ENCODE data around the gene MGMT. TPM values are rescaled to one million over a fixed set of nuclear protein-coding genes. Genes with fewer than 3 reads are reported as not detected.

MGMT gene
- total RNA-seq, 2 donors from 2014 or later, result 15.3 to 16.1 TPM

DNA sequence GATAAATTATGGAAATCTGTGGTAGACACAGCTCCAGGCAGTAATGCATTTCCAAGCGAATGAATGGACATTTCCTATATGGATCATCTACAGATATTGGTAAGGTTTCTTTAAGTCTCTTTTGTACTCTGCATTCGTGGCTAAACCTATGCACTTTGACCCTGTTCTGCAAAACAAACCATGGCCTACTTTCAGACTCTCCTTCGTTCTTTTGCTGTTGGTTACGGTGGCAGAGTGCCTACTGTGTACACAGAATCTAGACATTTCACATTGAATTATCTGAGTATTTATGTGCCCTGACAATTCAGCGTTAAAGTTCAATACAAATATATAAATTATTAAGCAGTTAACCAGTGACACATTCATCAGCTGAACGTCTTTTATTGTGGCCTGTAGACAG lies 93.3 kb downstream of the MGMT start:
- ATAC-seq (no peak), DNase-seq (no peak)
- intact Hi-C loops (cut with DNase I, micrococcal nuclease), result no loop called here

DNA sequence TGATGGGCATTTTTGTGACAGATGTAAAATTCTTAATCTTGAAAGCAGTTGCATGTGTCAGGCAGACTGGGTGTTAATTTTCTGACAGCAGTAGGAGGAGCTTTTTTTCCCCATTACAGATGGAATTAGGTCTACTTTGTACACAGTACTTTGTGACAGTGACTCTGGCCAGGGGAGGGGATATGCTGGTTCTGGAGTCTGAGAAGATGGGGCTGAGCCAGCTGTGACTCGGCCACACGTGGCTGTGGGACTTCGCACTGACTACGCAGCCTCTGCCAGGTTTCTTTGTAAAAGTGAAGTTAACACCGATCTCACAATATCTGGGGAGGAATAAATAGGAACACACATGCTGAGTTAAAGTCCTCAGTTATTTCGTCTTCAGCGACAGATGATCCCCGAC lies 95.4 kb downstream of the MGMT start:
- intact Hi-C loops (cut with DNase I, micrococcal nuclease), result no loop called here
- no peak for ATAC-seq
- DNase-seq, result no peak

DNA sequence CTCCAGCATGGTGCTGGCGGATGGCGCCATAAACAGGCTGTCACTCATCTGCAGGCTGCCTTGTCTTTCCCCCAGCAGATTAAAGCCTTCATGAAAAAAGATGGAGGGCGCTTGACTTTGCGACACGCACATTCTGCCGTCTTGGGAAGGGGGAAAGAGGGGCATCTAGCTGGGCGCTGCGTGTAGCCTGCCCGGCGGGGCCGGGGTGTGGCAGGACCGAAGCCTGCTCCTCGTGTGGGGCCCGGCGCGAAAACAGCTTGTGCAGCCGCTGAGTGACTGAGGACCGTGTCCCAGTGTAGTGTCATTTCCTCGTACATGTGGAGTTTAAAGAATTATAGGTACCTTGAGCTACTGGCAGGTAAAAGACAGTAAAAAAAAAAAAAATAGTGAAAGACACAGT lies 97.9 kb downstream of the MGMT start:
- intact Hi-C loops (cut with DNase I, micrococcal nuclease), result no loop called here
- ATAC-seq (no peak), DNase-seq (no peak)

DNA sequence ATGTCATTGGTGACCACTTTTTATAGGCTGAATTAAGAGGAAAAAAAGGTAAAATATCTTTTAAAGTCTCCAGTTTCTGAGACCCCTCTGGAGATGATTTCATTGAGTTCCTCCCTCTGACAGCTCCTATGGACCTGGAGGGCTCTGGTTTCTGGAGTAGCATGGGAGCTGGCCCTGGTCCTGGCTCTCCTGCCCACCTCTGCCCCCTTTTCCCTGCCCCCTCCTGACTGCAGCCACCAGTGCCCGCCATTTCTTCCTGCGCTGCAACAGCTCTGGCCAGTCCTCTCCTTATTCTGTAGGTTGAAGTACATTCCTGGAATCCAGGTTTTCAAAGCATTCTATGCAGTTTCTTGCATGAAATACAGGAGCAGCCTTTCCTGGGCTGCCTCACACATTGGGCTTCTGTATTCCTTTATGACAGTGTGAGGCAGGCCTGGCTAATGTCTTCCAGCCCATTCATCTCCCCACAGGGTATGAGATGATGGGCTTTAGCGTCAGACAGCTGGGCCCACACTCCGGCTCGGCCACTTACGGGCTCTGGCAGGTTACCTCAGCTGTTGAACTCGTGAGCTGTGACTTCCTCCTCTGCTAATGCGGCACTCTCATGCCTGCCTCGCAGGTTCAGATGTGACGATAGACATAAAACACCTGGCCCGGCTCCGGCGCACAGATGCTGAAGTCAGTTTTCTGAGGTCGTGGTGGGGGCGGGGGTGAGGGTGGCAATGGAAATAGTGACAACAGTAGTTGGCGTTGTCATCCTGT lies 101.7 kb downstream of the MGMT start:
- ATAC-seq, result no peak
- intact Hi-C loops (cut with DNase I, micrococcal nuclease), result no loop called here

DNA sequence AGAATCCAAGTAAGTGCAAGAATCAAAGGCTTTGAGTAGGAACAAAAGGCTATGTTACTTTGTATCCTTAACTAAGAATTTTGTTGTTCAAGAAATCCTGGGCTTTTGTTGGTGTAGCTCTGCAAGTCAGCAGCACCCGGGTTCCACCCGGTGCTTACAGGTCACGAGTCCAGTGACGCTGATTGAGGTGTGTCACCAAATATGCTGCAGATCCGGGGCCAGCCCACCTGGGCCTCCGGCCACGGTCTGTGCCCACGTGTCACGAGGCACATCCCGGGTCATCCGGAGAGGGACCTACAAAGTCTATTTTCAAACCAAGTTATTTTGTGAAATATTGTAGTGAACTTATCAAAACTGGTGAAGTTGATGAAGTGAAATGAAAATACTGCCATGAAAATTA lies 103.1 kb downstream of the MGMT start:
- ATAC-seq, result no peak
- intact Hi-C loops (cut with DNase I, micrococcal nuclease), result no loop called here
- DNase-seq, result no peak

More for the DNA sequence above, 101.7 kb downstream of the MGMT start:
- no peak for DNase-seq

DNA sequence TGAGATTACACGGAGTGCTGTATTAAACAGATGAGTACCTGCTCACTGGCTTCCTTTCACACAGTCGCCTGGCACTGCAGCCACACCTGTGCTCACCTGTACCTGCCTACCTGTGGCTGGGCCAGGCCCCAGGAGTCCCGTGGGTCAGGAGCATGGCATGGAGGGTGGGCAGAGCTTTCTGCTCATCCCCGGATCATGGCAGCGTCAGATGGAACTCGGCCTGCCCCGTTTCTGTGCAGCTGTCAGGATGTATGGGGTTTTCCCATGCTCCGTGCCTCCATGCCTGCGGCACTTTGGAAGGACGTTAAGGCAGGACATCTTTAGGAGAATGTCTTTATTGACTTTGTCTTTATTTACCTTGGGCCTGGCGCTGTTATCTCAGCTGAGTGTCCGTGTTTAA lies 112.2 kb downstream of the MGMT start:
- DNase-seq (no peak), ATAC-seq (no peak)
- intact Hi-C loops (cut with DNase I, micrococcal nuclease), result no loop called here

DNA sequence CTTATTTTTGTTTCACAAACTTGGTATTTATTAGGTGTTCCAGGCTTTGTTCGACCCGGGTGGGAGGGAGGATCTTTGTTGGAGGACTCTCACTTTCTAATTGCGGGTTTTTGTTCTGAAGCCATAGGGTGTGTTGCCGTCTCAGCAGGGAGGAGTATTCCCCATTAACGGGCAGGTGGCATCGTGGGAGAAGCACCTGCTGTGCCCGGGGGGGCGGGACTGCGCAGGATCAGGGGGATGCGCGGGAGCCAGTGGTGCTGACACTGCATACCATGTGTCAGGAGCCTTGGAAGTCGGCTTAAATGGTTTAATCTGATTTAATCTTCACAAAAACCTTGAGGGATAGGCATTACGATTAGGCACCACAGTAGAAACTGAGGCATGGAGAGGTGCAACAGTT lies 113.0 kb downstream of the MGMT start:
- no peak for ATAC-seq
- intact Hi-C loops (cut with DNase I, micrococcal nuclease), result no loop called here
- no peak for DNase-seq

DNA sequence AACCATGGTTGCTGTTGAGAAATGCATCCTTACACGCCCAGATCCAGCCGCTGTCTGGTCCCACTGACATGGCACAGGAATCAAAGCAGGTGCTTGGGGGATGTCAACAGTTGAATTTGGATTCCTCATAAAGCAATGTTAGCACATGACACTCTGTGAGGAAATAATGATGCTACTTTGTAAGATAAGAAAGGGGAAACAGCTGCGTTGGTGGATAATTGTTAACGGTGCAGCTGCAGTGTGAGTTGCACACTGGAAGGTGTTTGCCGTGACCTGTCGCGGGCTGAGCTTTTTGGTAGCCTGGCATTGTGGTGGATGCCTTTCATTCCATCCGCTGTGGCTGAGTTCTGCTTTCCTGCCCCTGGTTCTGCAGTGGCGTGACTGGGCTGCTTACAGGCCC lies 113.9 kb downstream of the MGMT start:
- ATAC-seq (no peak), DNase-seq (no peak)
- intact Hi-C loops (cut with DNase I, micrococcal nuclease), result no loop called here

DNA sequence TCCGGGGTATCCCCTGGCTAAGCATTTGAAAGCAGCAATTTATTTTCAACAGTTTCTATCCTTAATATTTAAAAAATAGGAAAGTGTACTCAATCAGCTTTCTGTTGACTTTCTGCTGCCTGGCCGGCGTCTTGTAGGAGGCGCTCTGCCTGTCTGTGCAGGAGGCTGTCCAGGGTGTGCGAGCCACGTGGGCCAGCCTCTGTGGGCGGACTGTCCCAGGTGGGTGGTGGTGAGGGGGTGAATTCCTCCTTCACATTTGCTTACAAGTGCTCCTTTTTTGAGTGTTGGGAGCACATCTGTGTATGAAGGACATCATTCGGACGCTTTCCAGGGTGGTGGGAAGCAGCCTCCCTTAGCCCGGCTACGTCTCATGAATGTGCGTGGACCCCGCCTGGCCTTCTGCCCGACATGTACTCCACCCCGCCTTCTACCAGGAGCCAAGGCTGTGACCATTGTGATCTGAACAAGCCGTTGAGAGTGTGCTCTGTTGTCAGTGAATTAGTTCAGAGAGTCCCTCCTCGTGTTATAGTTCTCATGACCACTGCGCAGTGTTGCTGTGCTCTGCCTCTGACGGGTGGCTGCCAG lies 114.9 kb downstream of the MGMT start:
- no peak for DNase-seq
- intact Hi-C loops (cut with DNase I, micrococcal nuclease), result no loop called here

DNA sequence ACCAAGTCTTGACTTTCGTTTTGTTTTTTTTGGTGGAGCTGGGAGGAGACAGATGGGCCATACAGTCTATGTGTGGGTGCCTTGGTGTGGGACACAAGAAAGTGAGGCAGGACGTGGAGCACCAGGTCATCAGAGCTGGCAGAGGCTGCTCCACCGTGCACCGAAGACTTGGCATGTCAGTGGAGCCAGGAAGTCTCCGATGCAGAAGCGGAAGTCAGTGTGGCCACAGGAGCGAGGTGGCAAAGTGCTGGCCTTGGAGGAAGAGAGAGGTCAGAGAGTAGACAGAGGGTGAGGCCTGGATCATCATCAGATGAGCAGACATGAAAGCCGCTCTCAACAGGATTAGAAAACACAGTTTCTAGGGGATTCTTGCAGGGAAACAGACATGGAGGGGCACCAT lies 116.8 kb downstream of the MGMT start:
- intact Hi-C loops (cut with DNase I, micrococcal nuclease), result no loop called here
- no peak for DNase-seq
- ATAC-seq, result no peak

More for the DNA sequence above, 114.9 kb downstream of the MGMT start:
- no peak for ATAC-seq

DNA sequence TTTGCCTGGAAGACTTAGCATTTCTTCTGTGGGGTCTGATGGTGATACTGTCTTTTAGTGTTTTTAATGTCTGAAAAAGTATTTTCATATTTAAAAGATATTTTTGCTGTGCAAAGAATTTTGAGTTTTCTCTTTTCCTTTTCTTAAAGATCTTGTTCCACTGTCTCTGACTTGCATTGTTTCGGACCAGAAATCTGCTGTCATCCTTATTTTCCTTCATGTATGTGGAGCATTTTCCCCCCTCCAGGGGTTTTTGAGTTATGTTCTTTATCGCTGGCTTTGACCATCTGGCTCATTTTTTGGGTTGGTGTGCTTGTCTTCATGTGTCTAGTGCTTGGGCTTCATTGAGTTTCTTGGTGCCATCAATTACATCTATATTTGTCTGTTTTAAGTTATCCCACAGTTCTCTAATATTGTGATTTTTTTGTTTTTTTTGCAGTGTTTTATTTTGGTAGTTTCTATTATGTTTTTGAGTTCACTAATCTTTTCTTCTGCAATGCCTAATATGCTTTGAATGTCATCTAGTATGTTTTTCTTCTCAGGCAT lies 119.9 kb downstream of the MGMT start:
- ATAC-seq, result no peak
- intact Hi-C loops (cut with DNase I, micrococcal nuclease), result no loop called here
- no peak for DNase-seq

DNA sequence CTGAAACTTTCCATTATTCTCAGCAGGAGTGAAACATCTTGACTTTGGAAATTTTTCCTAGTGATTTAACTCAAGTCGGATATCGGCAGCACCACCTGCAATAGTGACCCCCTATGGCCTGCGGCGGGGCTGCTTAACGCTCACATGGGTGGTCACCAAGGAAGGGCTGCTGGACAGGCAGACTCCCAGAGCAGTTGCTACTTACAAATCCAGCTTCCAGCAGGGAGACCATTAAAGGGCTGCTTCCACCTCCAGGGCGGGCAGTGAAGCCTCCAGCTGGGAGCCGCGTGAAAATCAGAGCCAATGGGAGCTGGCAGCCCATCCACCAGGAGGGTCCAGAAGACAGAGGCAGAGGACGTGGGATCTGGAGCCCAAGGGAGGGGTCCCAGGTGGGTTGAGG lies 122.5 kb downstream of the MGMT start:
- intact Hi-C loops (cut with DNase I, micrococcal nuclease), result no loop called here
- DNase-seq (no peak), ATAC-seq (no peak)

DNA sequence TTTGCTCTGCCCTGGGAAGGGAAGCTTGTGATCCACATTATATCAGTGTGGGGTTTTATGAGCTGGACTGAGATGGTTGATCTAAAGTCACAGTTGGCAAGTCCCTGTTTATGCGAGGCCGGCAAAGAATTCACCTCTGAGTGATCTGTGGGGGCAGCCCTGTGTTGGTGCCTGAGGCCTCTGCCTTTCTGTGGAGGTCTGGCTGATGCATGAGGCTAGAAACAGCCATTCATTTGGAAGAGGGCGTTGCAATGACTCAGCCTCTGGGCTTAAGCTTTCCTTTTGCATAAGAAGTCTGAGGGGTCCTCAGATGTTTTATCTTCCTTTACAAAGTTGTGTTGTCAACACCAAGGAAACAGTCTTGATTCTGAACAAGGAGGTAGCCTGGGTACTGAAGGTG lies 126.9 kb downstream of the MGMT start:
- intact Hi-C loops (cut with DNase I, micrococcal nuclease), result no loop called here
- DNase-seq, result no peak
- no peak for ATAC-seq

DNA sequence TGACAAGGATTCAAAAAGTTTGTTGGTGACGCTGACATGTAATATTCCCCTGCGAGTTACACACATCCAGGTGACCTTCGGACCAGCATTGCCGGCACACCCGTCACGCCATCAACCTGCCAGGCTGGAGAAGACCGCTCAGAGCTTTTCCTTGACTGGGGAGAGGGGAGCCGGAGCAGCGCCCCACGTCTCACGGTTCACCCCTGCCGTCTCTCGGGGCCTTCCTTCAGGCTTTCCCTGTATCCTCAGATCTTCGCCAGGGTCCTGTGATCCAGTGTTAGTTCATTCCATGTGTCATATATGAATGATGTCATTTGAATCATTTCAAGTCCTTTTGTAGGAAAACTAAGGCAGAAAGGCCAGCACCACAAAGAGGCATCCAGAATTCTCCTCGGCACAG lies 127.8 kb downstream of the MGMT start:
- DNase-seq (no peak), ATAC-seq (no peak)
- intact Hi-C loops (cut with DNase I, micrococcal nuclease), result no loop called here

DNA sequence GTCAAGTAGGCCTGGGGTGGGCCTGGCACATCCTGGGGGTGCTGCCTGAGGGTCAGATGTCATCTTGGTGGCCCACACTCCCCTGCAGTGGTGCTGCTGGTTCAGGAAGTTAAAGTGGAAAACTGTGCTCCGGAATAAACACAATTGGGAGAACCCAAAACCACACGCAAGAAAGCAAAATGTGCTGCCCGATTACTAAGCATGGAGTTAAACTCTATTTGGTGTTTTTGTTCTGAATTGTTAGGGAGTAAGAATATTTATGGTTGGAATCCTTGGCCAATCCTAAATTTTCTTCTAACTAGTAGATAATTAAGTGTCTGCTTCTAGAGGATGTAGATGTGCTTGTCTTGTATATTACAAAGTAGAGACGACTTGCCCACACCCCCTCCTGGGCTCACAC lies 131.4 kb downstream of the MGMT start:
- intact Hi-C loops (cut with DNase I, micrococcal nuclease), result no loop called here
- ATAC-seq (no peak), DNase-seq (no peak)

DNA sequence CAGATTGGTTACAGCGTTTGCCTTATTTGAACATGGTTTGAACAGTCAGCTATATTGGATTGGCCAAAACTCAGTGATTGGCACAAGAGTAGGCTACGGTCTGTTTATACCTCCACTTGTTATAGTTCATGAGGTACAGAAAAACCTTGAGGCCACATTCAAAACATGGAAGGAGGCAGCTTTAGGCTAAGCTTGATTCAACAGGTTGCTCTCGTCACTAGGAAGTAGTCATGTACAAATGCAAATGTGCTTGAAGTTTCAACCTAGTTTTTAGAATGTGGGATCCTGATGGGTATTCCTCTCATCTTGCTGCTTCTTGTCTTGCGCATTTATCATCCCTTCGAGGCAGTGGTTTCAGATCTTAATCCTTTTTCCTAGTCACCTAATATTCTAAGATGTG lies 132.1 kb downstream of the MGMT start:
- intact Hi-C loops (cut with DNase I, micrococcal nuclease), result no loop called here
- no peak for DNase-seq
- ATAC-seq, result no peak

DNA sequence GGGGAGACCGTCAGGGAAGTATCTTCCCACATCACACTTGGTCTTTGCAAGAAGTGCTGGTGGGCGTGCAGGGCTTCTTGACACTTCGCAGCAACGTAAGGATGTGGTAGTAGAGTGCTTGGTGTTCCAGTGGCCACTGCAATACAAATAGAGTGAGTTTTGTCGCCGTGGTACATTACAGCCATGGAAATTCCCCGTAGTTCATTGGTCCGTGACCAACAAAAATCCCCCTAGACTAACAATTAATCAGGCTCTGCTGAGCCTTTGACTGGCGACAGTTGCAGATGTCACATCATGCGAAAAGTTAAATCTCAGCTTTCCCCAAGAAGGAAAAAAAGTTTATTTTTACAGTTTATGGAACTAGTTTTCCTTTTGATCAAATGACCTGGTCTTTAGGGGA lies 134.7 kb downstream of the MGMT start:
- no peak for DNase-seq
- ATAC-seq, result no peak
- intact Hi-C loops (cut with DNase I, micrococcal nuclease), result no loop called here

DNA sequence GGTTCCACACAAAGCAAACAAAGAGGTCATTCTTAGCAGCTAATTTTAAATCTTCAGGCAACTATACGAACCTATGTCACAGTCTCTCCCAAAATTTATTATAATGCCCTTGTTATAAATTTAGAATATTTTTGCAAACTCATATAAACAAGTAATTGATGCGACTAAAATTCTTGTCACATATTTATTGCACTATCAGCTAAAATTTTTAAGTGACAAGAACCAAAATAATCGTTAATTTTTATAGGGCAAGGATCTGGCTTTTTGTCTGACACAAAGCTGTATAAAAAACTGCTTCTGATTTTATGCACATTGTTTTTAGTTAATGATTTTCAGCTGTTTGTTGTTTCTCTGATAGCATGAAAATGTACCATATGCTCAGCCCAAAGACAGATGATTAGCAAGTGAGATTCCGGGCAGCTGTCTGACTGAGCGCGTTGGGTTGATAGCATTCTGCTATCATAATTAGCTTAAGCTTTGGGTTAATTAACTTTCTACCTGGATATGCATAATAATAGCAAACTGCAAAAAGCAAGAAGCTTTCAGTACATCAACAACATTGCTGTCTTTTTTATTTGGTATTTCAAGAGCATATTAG lies 136.0 kb downstream of the MGMT start:
- DNase-seq, result no peak
- no peak for ATAC-seq
- intact Hi-C loops (cut with DNase I, micrococcal nuclease), result no loop called here

DNA sequence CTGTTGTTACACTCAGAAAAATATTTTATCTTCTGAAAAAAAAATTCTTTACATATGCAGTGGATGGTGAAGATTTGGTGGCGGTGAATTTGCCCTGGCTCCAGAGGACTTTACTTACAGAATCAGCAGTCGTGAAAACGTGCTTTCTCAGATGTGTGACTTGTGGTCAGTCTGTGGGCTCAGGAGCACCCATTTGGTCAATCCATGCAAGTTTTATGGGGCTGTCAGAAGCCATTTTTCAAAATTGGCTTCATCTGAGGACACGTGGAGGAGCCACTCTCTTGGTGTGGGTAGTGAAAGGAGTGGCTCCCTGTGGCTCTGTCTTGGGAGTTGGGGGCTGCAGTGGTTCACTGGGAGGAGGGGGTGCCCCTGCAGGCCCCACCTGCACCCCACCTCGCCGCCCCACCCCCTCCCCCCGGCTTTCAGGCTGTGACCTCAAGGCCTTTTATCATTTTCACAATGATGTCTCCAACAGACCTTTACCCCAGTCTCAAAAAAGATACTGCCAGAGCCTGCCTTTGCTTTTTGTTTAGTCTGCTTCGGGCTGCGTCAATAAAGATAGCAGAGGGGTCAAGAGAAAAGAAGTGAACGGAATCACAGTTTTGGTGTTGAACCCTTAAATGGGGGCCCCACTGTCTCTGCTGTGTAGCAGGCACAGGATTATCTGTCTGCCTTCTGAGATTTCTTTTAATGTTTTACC lies 137.4 kb downstream of the MGMT start:
- no peak for ATAC-seq
- intact Hi-C loops (cut with DNase I, micrococcal nuclease), result no loop called here
- no peak for DNase-seq

All from left colon (tissue), 2 donors.